SK-N-SH treated with all-trans-retinoic acid at 6 μM for 48 hours (cell line): Measurements from ENCODE around the gene GSG1L.

Source experiments
- ATAC-seq: fragments of 200-7000 bp; cut with Tn5 transposase; 3 replicates; pipeline ENCODE4 v1.9.1; 2020; ENCODE audit warnings: mild to moderate bottlenecking, moderate library complexity
- BACH2 ChIP-seq: fragments of 250-450 bp; sonication (Bioruptor Pico); IDR thresholded peaks from 2 replicates; pipeline ENCODE4 v1.9.0; 2021; ENCODE audit warnings: mild to moderate bottlenecking, borderline replicate concordance
- ESRRG ChIP-seq: fragments of 250-450 bp; sonication (Bioruptor Pico); IDR thresholded peaks from 2 replicates; pipeline ENCODE4 v1.6.1; 2021; ENCODE audit warnings: mild to moderate bottlenecking
- GLIS3 ChIP-seq: fragments of 250-450 bp; sonication (Bioruptor Pico); IDR thresholded peaks from 2 replicates; pipeline ENCODE4 v1.5.0; 2020; ENCODE audit warnings: mild to moderate bottlenecking, moderate library complexity
- ISL1 ChIP-seq: fragments of 250-450 bp; sonication (Bioruptor Pico); IDR thresholded peaks from 2 replicates; pipeline ENCODE4 v2.1.2; 2022; ENCODE audit warnings: mild to moderate bottlenecking, moderate library complexity
- PPARA ChIP-seq: fragments of 250-450 bp; sonication (Bioruptor Pico); IDR thresholded peaks from 2 replicates; pipeline ENCODE4 v1.5.0; 2020; ENCODE audit warnings: mild to moderate bottlenecking, borderline replicate concordance
- RARB ChIP-seq: fragments of 250-450 bp; sonication (Bioruptor Pico); IDR thresholded peaks from 2 replicates; pipeline ENCODE4 v1.8.0; 2021; ENCODE audit warnings: mild to moderate bottlenecking, moderate library complexity
- TCF4 ChIP-seq: fragments of 250-450 bp; sonication (Bioruptor Pico); IDR thresholded peaks from 2 replicates; pipeline ENCODE4 v1.8.0; 2021; ENCODE audit warnings: mild to moderate bottlenecking, moderate library complexity, borderline replicate concordance
- TOX ChIP-seq: fragments of 250-450 bp; sonication (Bioruptor Pico); IDR thresholded peaks from 2 replicates; pipeline ENCODE4 v1.8.0; 2021; ENCODE audit warnings: mild to moderate bottlenecking, moderate library complexity, borderline replicate concordance
- ZC3H10 ChIP-seq: fragments of 250-450 bp; sonication (Bioruptor Pico); IDR thresholded peaks from 2 replicates; pipeline ENCODE4 v1.5.1; 2021; ENCODE audit warnings: mild to moderate bottlenecking, moderate library complexity
- ZFP3 ChIP-seq: fragments of 250-450 bp; sonication (Bioruptor Pico); IDR thresholded peaks from 2 replicates; pipeline ENCODE4 v1.5.0; 2020; ENCODE audit warnings: mild to moderate bottlenecking, moderate library complexity
- ZFP30 ChIP-seq: fragments of 450-650 bp; formaldehyde crosslinking; IDR thresholded peaks from 2 replicates; pipeline ENCODE4 v1.5.0; 2022; ENCODE audit warnings: mild to moderate bottlenecking, moderate library complexity
- ZNF565 ChIP-seq: fragments of 450-650 bp; formaldehyde crosslinking; conservative IDR thresholded peaks from 2 replicates; pipeline ENCODE4 v1.5.0; 2020; ENCODE audit warnings: low read depth, mild to moderate bottlenecking, moderate library complexity
- ZNF70 ChIP-seq: fragments of 450-650 bp; formaldehyde crosslinking; IDR thresholded peaks from 2 replicates; pipeline ENCODE4 v1.5.0; 2020; ENCODE audit warnings: mild to moderate bottlenecking, moderate library complexity
- TF ChIP-seq, protein P1 (sequence below): fragments of 250-450 bp; sonication (Bioruptor Pico); IDR thresholded peaks from 2 replicates; pipeline ENCODE4 v1.5.0; 2020; ENCODE audit warnings: mild to moderate bottlenecking, moderate library complexity
- TF ChIP-seq, protein P2 (sequence below): fragments of 250-450 bp; sonication (Bioruptor Pico); IDR thresholded peaks from 2 replicates; pipeline ENCODE4 v1.5.1; 2020; ENCODE audit warnings: low read depth, mild to moderate bottlenecking, moderate library complexity
- TF ChIP-seq, protein P3 (sequence below): fragments of 250-450 bp; sonication (Bioruptor Pico); IDR thresholded peaks from 2 replicates; pipeline ENCODE4 v1.8.0; 2020; ENCODE audit warnings: mild to moderate bottlenecking, moderate library complexity, borderline replicate concordance
- TF ChIP-seq, protein P4 (sequence below): fragments of 250-450 bp; sonication (Bioruptor Pico); IDR thresholded peaks from 2 replicates; pipeline ENCODE4 v1.5.1; 2021; ENCODE audit warnings: mild to moderate bottlenecking, moderate library complexity
- TF ChIP-seq, protein P5 (sequence below): fragments of 250-450 bp; sonication (Bioruptor Pico); IDR thresholded peaks from 2 replicates; pipeline ENCODE4 v1.8.0; 2021; ENCODE audit warnings: low read depth, mild to moderate bottlenecking, moderate library complexity, borderline replicate concordance

Gene GSG1L

DNA sequence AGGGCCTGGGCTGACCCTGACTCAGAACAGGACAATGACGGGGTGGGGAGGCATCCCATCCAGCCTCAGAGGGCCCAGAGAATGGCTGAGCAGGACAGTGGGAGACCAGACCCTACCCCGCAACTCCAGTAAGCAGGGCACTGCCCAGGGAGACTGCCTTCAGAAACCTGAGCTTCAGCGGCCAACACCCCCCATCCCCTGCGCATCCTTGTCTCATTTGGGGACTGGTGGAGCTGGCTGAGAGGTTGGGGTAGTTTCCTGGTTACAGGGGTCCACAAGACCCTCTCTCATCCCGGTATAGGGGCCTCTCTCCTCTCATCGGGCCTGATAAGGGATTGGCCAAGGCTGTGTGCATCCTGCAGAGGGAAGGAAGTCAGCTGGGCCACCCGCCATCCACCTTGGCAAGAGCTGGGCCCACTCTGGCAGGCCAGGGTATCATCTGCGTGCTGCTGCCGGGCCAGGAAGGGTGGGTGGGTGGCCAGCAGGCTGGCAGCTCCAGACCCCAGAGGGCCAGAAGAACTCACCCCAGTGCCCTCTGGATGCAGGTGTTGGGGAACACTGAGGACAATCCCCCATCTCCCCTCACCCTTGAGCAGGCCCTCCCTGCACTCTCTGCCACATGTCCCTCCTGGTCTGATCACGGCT lies 284.5 kb downstream of the GSG1L start (continued):
- TF ChIP-seq, protein P1, sequence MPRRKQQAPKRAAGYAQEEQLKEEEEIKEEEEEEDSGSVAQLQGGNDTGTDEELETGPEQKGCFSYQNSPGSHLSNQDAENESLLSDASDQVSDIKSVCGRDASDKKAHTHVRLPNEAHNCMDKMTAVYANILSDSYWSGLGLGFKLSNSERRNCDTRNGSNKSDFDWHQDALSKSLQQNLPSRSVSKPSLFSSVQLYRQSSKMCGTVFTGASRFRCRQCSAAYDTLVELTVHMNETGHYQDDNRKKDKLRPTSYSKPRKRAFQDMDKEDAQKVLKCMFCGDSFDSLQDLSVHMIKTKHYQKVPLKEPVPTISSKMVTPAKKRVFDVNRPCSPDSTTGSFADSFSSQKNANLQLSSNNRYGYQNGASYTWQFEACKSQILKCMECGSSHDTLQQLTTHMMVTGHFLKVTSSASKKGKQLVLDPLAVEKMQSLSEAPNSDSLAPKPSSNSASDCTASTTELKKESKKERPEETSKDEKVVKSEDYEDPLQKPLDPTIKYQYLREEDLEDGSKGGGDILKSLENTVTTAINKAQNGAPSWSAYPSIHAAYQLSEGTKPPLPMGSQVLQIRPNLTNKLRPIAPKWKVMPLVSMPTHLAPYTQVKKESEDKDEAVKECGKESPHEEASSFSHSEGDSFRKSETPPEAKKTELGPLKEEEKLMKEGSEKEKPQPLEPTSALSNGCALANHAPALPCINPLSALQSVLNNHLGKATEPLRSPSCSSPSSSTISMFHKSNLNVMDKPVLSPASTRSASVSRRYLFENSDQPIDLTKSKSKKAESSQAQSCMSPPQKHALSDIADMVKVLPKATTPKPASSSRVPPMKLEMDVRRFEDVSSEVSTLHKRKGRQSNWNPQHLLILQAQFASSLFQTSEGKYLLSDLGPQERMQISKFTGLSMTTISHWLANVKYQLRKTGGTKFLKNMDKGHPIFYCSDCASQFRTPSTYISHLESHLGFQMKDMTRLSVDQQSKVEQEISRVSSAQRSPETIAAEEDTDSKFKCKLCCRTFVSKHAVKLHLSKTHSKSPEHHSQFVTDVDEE = no peak
- TF ChIP-seq TCF4 (no peak), ISL1 (CRISPR knock-in tag) (no peak), ZC3H10 (no peak), ZFP3 (CRISPR knock-in tag) (no peak)
- TF ChIP-seq, protein P2, sequence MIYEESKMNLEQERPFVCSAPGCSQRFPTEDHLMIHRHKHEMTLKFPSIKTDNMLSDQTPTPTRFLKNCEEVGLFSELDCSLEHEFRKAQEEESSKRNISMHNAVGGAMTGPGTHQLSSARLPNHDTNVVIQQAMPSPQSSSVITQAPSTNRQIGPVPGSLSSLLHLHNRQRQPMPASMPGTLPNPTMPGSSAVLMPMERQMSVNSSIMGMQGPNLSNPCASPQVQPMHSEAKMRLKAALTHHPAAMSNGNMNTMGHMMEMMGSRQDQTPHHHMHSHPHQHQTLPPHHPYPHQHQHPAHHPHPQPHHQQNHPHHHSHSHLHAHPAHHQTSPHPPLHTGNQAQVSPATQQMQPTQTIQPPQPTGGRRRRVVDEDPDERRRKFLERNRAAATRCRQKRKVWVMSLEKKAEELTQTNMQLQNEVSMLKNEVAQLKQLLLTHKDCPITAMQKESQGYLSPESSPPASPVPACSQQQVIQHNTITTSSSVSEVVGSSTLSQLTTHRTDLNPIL (CRISPR knock-in tag) = no peak
- TF ChIP-seq, protein P3, sequence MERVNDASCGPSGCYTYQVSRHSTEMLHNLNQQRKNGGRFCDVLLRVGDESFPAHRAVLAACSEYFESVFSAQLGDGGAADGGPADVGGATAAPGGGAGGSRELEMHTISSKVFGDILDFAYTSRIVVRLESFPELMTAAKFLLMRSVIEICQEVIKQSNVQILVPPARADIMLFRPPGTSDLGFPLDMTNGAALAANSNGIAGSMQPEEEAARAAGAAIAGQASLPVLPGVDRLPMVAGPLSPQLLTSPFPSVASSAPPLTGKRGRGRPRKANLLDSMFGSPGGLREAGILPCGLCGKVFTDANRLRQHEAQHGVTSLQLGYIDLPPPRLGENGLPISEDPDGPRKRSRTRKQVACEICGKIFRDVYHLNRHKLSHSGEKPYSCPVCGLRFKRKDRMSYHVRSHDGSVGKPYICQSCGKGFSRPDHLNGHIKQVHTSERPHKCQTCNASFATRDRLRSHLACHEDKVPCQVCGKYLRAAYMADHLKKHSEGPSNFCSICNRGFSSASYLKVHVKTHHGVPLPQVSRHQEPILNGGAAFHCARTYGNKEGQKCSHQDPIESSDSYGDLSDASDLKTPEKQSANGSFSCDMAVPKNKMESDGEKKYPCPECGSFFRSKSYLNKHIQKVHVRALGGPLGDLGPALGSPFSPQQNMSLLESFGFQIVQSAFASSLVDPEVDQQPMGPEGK (CRISPR knock-in tag) = no peak

DNA sequence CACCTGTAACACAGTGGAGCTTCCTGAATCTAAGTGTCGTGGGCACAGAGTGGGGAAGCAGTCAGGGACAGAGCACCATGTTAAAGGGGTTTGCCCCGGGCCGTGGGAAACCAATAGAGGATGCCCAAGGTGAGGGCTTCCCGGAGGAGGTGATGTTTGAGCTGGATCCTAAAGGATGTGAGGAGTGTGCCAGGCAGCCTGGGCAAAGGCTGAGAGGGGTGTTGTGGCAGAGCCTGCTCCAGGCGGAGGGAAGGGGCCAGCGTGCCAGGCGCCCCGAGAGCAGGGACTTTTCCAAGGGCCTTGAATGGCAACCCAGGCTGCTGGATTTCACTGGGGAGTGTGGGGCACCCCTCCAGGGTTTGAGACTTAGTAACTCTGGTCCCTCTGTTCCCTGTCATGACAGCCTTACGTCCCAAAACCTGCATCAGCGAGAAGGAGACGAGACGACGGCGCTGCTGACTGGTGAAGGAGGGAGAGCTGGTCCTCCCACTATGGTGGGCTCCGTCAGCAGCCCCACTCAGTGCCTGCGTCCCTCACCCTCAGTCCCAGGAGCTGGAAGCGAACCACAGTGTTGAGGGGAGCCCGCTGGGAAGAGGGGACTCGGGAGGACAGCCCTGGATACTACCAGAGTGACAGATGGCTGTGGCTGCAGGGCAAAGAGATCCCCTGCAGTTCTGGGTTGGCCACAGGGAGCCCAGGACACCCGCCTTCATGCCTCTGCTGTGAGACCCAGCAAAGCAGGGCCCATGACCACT lies 285.2 kb downstream of the GSG1L start:
- ATAC-seq = no peak
- TF ChIP-seq, protein P4, sequence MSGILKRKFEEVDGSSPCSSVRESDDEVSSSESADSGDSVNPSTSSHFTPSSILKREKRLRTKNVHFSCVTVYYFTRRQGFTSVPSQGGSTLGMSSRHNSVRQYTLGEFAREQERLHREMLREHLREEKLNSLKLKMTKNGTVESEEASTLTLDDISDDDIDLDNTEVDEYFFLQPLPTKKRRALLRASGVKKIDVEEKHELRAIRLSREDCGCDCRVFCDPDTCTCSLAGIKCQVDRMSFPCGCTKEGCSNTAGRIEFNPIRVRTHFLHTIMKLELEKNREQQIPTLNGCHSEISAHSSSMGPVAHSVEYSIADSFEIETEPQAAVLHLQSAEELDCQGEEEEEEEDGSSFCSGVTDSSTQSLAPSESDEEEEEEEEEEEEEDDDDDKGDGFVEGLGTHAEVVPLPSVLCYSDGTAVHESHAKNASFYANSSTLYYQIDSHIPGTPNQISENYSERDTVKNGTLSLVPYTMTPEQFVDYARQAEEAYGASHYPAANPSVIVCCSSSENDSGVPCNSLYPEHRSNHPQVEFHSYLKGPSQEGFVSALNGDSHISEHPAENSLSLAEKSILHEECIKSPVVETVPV (CRISPR knock-in tag) = no peak
- TF ChIP-seq, protein P5, sequence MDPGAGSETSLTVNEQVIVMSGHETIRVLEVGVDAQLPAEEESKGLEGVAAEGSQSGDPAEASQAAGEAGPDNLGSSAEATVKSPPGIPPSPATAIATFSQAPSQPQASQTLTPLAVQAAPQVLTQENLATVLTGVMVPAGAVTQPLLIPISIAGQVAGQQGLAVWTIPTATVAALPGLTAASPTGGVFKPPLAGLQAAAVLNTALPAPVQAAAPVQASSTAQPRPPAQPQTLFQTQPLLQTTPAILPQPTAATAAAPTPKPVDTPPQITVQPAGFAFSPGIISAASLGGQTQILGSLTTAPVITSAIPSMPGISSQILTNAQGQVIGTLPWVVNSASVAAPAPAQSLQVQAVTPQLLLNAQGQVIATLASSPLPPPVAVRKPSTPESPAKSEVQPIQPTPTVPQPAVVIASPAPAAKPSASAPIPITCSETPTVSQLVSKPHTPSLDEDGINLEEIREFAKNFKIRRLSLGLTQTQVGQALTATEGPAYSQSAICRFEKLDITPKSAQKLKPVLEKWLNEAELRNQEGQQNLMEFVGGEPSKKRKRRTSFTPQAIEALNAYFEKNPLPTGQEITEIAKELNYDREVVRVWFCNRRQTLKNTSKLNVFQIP = no peak
- no peak for TF ChIP-seq TOX (CRISPR knock-in tag)
- TF ChIP-seq ZNF565 = no peak
- no peak for TF ChIP-seq PPARA (CRISPR knock-in tag)
- TF ChIP-seq, protein P1 = no peak
- no peak for TF ChIP-seq ESRRG
- TF ChIP-seq ZNF70 (CRISPR knock-in tag) = no peak

DNA sequence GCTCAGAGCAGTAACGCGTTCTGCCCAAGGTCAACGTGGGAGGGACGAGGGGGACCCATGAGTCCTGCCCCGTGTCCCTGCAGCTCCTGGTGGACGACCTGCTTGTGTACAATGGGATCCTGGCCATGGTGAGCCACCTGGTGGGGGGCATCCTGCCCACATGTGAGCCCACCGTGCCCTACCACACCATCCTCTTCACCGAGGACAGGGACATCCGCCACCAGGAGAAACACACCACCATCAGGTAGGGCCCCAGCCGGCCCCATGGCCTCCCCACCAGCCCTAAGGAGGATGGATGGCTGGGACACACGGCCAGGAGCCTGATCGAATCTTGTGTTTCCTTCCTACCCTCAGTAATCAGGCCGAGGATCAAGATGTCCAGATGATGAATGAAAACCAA lies 286.0 kb downstream of the GSG1L start:
- no peak for ATAC-seq
- TF ChIP-seq GLIS3 = no peak
- TF ChIP-seq RARB (CRISPR knock-in tag) = no peak
- TF ChIP-seq, protein P2 (CRISPR knock-in tag) = no peak
- no peak for TF ChIP-seq ZFP30
- TF ChIP-seq, protein P4 (CRISPR knock-in tag) = no peak
- TF ChIP-seq, protein P3 (CRISPR knock-in tag) = no peak
- no peak for TF ChIP-seq ZFP3 (CRISPR knock-in tag)
- no peak for TF ChIP-seq TOX (CRISPR knock-in tag)
- no peak for TF ChIP-seq BACH2
- no peak for TF ChIP-seq PPARA (CRISPR knock-in tag)
- no peak for TF ChIP-seq ZNF565
